Measurements from ENCODE around the gene C4BPB. TPM values are rescaled to one million over a fixed set of nuclear protein-coding genes. Genes with fewer than 3 reads are reported as not detected.

Gene C4BPB
- total RNA-seq, 1 donor from 2014 or later: 0.25 TPM

DNA sequence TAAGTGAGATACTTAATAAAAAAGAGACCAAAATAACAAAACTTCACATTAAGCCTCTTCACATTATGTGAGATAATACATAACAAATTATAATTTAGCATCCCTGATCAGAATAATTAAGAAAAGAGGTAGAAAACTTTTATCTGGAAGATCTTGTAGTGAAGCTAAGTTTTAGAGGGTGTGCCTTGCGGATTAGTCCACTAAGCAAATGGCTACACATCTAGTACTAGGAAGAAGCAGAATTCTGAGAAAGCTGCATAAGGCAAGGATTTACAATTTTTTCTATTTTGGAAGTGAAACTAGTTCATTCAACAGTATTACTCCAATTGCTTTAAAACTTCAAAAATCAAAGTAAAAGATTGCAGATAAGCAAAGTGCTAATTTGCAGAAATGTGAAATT lies 41.2 kb upstream of the C4BPB start:
- peak overlapping the region; percentile 5 for H3K4me2 ChIP-seq (ENCODE audit: low read length)
- H2AFZ ChIP-seq (ENCODE audit: low read depth, low read length): no peak overlapping the region
- no peaks in the 10 kb centered on the region for H3K9me3 ChIP-seq (ENCODE audit: insufficient read depth, low read depth, low read length)
- peaks cover 35% of the 10 kb centered on the region for H4K20me1 ChIP-seq (ENCODE audit: insufficient read depth, low read length)
- H3K27ac Mint-ChIP-seq (ENCODE audit: unreplicated experiment): no peak overlapping the region
- no peak overlapping the region for H3K9ac ChIP-seq (ENCODE audit: low read length)
- H3K27me3 Mint-ChIP-seq (ENCODE audit: low read depth, unreplicated experiment): no peaks in the 10 kb centered on the region
- peaks cover 62% of the 10 kb centered on the region for H3K79me2 ChIP-seq (ENCODE audit: insufficient read depth, low read length)
- peaks cover 6% of the 10 kb centered on the region for H3K36me3 Mint-ChIP-seq (ENCODE audit: low read depth, unreplicated experiment)
- no peak for TF ChIP-seq EZH2 (IDR thresholded peaks at IDR 0.05; ENCODE audit: insufficient read depth, low read length)
- TF ChIP-seq, protein P1, sequence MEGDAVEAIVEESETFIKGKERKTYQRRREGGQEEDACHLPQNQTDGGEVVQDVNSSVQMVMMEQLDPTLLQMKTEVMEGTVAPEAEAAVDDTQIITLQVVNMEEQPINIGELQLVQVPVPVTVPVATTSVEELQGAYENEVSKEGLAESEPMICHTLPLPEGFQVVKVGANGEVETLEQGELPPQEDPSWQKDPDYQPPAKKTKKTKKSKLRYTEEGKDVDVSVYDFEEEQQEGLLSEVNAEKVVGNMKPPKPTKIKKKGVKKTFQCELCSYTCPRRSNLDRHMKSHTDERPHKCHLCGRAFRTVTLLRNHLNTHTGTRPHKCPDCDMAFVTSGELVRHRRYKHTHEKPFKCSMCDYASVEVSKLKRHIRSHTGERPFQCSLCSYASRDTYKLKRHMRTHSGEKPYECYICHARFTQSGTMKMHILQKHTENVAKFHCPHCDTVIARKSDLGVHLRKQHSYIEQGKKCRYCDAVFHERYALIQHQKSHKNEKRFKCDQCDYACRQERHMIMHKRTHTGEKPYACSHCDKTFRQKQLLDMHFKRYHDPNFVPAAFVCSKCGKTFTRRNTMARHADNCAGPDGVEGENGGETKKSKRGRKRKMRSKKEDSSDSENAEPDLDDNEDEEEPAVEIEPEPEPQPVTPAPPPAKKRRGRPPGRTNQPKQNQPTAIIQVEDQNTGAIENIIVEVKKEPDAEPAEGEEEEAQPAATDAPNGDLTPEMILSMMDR (IDR thresholded peaks at IDR 0.05; ENCODE audit: insufficient read depth, low read depth, low read length): no peak
- H3K27me3 ChIP-seq (ENCODE audit: insufficient read depth, low read length): no peaks in the 10 kb centered on the region
- peaks cover 26% of the 10 kb centered on the region for H3K4me1 Mint-ChIP-seq (ENCODE audit: low read depth, unreplicated experiment)
- H3K4me3 Mint-ChIP-seq (ENCODE audit: unreplicated experiment): peak overlapping the region; percentile 67
- no peak overlapping the region for H3K4me3 ChIP-seq (ENCODE audit: insufficient read depth, low read depth, low read length)
- no peak overlapping the region for H3K27ac ChIP-seq (ENCODE audit: low read depth, low read length)
- no peaks in the 10 kb centered on the region for H3K9me3 Mint-ChIP-seq (ENCODE audit: unreplicated experiment)
- peaks cover 16% of the 10 kb centered on the region for H3K36me3 ChIP-seq (ENCODE audit: insufficient read depth, low read length)
- FAIRE-seq (no peak), DNase-seq (ENCODE audit: low read depth) (no peak)
- H3K4me1 ChIP-seq (ENCODE audit: insufficient read depth, low read length): peaks cover 19% of the 10 kb centered on the region

DNA sequence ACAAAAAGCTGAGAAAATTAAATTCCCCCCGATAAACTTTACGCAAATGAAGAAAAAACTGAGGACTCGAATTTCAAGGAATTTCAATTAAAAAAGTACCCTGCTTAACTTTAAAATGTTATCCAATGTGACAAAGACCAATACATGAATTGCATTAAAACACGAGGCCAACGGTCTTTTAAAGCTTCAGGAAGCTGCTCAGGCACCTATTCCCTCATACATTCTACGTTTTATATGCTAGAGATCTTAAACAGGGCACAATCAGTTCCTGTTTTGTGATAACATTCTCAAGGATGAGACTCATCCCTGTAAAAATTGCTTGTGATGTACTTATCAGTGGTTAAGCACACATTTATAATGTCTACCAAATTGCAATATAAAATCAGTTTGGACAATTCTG lies 40.6 kb upstream of the C4BPB start:
- H3K4me1 Mint-ChIP-seq (ENCODE audit: low read depth, unreplicated experiment): peaks cover 26% of the 10 kb centered on the region
- H3K36me3 Mint-ChIP-seq (ENCODE audit: low read depth, unreplicated experiment): peaks cover 6% of the 10 kb centered on the region

DNA sequence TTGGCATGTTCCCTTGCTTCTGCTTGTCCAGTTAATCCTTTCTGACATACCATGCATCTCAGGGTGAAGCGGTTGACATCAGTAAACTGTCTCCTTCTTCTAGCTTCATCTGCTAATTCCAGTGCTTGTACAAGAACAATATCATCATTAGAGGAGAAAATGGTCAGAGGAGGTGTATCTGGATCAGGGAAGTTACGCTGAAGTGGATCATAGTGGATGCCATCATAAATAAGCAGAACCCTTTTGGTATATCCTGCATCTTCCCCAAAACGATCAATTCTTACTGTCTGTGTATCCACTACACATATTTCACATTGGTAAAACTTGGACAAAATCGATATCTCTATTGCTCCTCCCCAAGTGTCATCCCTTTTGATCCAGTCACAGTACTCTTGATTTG lies 39.6 kb upstream of the C4BPB start:
- no peak for DNase-seq (ENCODE audit: low read depth)
- H3K9me3 Mint-ChIP-seq (ENCODE audit: unreplicated experiment): no peaks in the 10 kb centered on the region
- H3K9ac ChIP-seq (ENCODE audit: low read length): peak overlapping the region; percentile 98
- H3K4me1 Mint-ChIP-seq (ENCODE audit: low read depth, unreplicated experiment): peaks cover 26% of the 10 kb centered on the region
- H3K27ac Mint-ChIP-seq (ENCODE audit: unreplicated experiment): no peak overlapping the region
- H3K27ac ChIP-seq (ENCODE audit: low read depth, low read length): no peak overlapping the region
- peaks cover 62% of the 10 kb centered on the region for H3K79me2 ChIP-seq (ENCODE audit: insufficient read depth, low read length)
- FAIRE-seq: no peak
- no peak for TF ChIP-seq EZH2 (IDR thresholded peaks at IDR 0.05; ENCODE audit: insufficient read depth, low read length)
- TF ChIP-seq, protein P1 (IDR thresholded peaks at IDR 0.05; ENCODE audit: insufficient read depth, low read depth, low read length): no peak
- H3K36me3 ChIP-seq (ENCODE audit: insufficient read depth, low read length): peaks cover 16% of the 10 kb centered on the region
- H3K27me3 ChIP-seq (ENCODE audit: insufficient read depth, low read length): no peaks in the 10 kb centered on the region
- H3K9me3 ChIP-seq (ENCODE audit: insufficient read depth, low read depth, low read length): no peaks in the 10 kb centered on the region
- peaks cover 35% of the 10 kb centered on the region for H4K20me1 ChIP-seq (ENCODE audit: insufficient read depth, low read length)
- H2AFZ ChIP-seq (ENCODE audit: low read depth, low read length): no peak overlapping the region
- H3K4me1 ChIP-seq (ENCODE audit: insufficient read depth, low read length): peaks cover 22% of the 10 kb centered on the region
- H3K4me2 ChIP-seq (ENCODE audit: low read length): peak overlapping the region; percentile 93
- no peaks in the 10 kb centered on the region for H3K27me3 Mint-ChIP-seq (ENCODE audit: low read depth, unreplicated experiment)
- H3K4me3 Mint-ChIP-seq (ENCODE audit: unreplicated experiment): peak overlapping the region; percentile 100
- H3K36me3 Mint-ChIP-seq (ENCODE audit: low read depth, unreplicated experiment): peaks cover 6% of the 10 kb centered on the region
- no peak overlapping the region for H3K4me3 ChIP-seq (ENCODE audit: insufficient read depth, low read depth, low read length)

More for the DNA sequence above, 40.6 kb upstream of the C4BPB start:
- Mint-ChIP-seq H3K4me3 (ENCODE audit: unreplicated experiment) (peak overlapping the region; percentile 64), H3K27me3 (ENCODE audit: low read depth, unreplicated experiment) (no peaks in the 10 kb centered on the region), H3K27ac (ENCODE audit: unreplicated experiment) (no peak overlapping the region), H3K9me3 (ENCODE audit: unreplicated experiment) (no peaks in the 10 kb centered on the region)
- Histone ChIP-seq H3K9me3 (ENCODE audit: insufficient read depth, low read depth, low read length) (no peaks in the 10 kb centered on the region), H3K9ac (ENCODE audit: low read length) (no peak overlapping the region), H2AFZ (ENCODE audit: low read depth, low read length) (no peak overlapping the region), H3K4me3 (ENCODE audit: insufficient read depth, low read depth, low read length) (no peak overlapping the region), H4K20me1 (ENCODE audit: insufficient read depth, low read length) (peaks cover 35% of the 10 kb centered on the region), H3K4me2 (ENCODE audit: low read length) (peak overlapping the region; percentile 5), H3K27me3 (ENCODE audit: insufficient read depth, low read length) (no peaks in the 10 kb centered on the region), H3K27ac (ENCODE audit: low read depth, low read length) (no peak overlapping the region), H3K36me3 (ENCODE audit: insufficient read depth, low read length) (peaks cover 16% of the 10 kb centered on the region), H3K4me1 (ENCODE audit: insufficient read depth, low read length) (peaks cover 22% of the 10 kb centered on the region), H3K79me2 (ENCODE audit: insufficient read depth, low read length) (peaks cover 62% of the 10 kb centered on the region)
- DNase-seq (ENCODE audit: low read depth) (no peak), FAIRE-seq (no peak)
- TF ChIP-seq, protein P1 (IDR thresholded peaks at IDR 0.05; ENCODE audit: insufficient read depth, low read depth, low read length): no peak
- no peak for TF ChIP-seq EZH2 (IDR thresholded peaks at IDR 0.05; ENCODE audit: insufficient read depth, low read length)

All from astrocyte (in vitro differentiated cells and primary cell).